IMR-90 (cell line): Measurements from ENCODE around the gene ARPC2. TPM values are rescaled to one million over a fixed set of nuclear protein-coding genes. Genes with fewer than 3 reads are reported as not detected.

Experiments
- RCOR1 ChIP-seq: IDR thresholded peaks from 2 replicates; pipeline ENCODE4 v1.6.1; 2012; ENCODE audit warnings: mild to moderate bottlenecking, low read length, improper control_type of control experiment; ENCODE audit not compliant: insufficient replicate concordance
- polyA plus RNA-seq, 3 experiments: library from polyadenylated mRNA; depleted of rRNA; stranded (reverse); fragments of >200 nt; gene quantifications; 2 replicates each; pipeline ENCODE4 v1.2.3, GENCODE V29; 2012; ENCODE audit warnings: low replicate concordance in 1 of 3
- total RNA-seq: library from RNA; depleted of rRNA; stranded (reverse); fragments of >200 nt; gene quantifications from 2 replicates; pipeline ENCODE4 v1.2.3, GENCODE V29; 2012
- TF ChIP-seq, protein P1 (sequence below): fragments of 150-350 bp; IDR thresholded peaks from 2 replicates; pipeline ENCODE4 v1.6.1; 2016; ENCODE audit warnings: low read depth, mild to moderate bottlenecking, low read length, moderate library complexity, borderline replicate concordance
- TF ChIP-seq, protein P2 (sequence below): fragments of 150-350 bp; IDR thresholded peaks from 2 replicates; pipeline ENCODE4 v1.6.1; 2017; ENCODE audit warnings: mild to moderate bottlenecking, antibody characterized with exemption, low read length, low read depth

ARPC2 gene
- total and polyA plus RNA-seq, 2 of the 4 experiments (the other 2 are of a cell fraction): 561 to 635 TPM

DNA sequence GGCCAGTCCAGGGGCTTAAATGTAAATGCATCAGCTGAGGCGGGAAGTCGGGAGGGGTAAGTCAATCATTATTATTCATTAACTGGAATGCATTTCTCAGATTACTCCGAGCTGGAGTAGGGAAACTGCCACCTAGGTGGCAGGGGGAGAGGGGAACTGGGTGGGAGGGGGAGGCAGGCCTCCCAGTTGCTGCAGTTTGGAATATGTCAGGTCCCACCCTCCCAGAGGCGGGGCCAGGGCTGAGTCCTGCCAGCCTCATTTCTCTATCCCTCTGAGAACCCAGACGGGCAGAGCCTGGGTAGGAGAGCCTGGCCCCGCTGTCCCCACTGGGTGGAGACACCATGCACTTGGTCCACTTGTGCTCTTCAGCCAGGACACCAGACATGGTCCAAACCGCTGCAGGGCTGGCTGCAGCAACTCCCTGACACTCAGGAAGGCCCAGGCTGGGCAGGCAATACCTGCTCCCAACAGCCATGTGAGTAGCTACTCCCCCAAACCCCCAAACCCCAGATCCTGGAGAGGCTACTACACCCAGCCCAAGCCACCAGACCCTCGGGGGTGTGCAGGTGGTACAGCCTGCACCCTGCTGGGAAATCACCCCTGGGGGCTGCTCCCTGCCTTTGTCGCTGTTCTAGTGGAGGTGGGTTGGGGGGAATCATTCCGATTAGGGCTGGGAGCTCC lies 43.9 kb downstream of the ARPC2 start, which contains the start of gene GPBAR1 (continued):
- TF ChIP-seq, protein P1, sequence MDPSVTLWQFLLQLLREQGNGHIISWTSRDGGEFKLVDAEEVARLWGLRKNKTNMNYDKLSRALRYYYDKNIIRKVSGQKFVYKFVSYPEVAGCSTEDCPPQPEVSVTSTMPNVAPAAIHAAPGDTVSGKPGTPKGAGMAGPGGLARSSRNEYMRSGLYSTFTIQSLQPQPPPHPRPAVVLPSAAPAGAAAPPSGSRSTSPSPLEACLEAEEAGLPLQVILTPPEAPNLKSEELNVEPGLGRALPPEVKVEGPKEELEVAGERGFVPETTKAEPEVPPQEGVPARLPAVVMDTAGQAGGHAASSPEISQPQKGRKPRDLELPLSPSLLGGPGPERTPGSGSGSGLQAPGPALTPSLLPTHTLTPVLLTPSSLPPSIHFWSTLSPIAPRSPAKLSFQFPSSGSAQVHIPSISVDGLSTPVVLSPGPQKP: no peak
- TF ChIP-seq RCOR1: no peak
- TF ChIP-seq, protein P2, sequence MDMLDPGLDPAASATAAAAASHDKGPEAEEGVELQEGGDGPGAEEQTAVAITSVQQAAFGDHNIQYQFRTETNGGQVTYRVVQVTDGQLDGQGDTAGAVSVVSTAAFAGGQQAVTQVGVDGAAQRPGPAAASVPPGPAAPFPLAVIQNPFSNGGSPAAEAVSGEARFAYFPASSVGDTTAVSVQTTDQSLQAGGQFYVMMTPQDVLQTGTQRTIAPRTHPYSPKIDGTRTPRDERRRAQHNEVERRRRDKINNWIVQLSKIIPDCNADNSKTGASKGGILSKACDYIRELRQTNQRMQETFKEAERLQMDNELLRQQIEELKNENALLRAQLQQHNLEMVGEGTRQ: no peak
